Osteocyte (in vitro differentiated cells): ENCODE data around the gene MATN1. TPM values are rescaled to one million over a fixed set of nuclear protein-coding genes. Genes with fewer than 3 reads are reported as not detected.

Experiments used
- DNase-seq: peaks from one replicate; pipeline ENCODE4 v3.0.0; 2021; ENCODE audit warnings: mixed read lengths; ENCODE audit not compliant: unreplicated experiment; ENCODE audit errors: extremely low spot score
- H3K27ac Mint-ChIP-seq: one replicate; pipeline ENCODE4 v1.8.0; 2021; ENCODE audit warnings: mild to moderate bottlenecking, mixed read lengths; ENCODE audit not compliant: unreplicated experiment
- H3K27me3 Mint-ChIP-seq: one replicate; pipeline ENCODE4 v1.8.0; 2021; ENCODE audit warnings: mixed read lengths; ENCODE audit not compliant: unreplicated experiment
- H3K36me3 Mint-ChIP-seq: one replicate; pipeline ENCODE4 v1.8.0; 2021; ENCODE audit warnings: mixed read lengths; ENCODE audit not compliant: unreplicated experiment
- H3K4me1 Mint-ChIP-seq: one replicate; pipeline ENCODE4 v1.8.0; 2021; ENCODE audit warnings: mixed read lengths; ENCODE audit not compliant: unreplicated experiment
- H3K4me3 Mint-ChIP-seq: one replicate; pipeline ENCODE4 v1.8.0; 2021; ENCODE audit warnings: mild to moderate bottlenecking, moderate library complexity, mixed read lengths; ENCODE audit not compliant: unreplicated experiment
- H3K9me3 Mint-ChIP-seq: one replicate; pipeline ENCODE4 v1.8.0; 2021; ENCODE audit warnings: mixed read lengths; ENCODE audit not compliant: unreplicated experiment
- total RNA-seq: library from RNA; stranded (reverse); gene quantifications from 2 replicates; pipeline ENCODE4 v1.2.1, GENCODE V29; 2021
- TF ChIP-seq, protein P1 (sequence below): fragments of 200-600 bp; sonication (generic); IDR thresholded peaks from 2 replicates; pipeline ENCODE4 v1.5.0; 2021; ENCODE audit warnings: antibody characterized with exemption, mild to moderate bottlenecking, moderate library complexity

MATN1 gene
- total RNA-seq, 1 donor from 2014 or later, result 0.99 TPM

DNA sequence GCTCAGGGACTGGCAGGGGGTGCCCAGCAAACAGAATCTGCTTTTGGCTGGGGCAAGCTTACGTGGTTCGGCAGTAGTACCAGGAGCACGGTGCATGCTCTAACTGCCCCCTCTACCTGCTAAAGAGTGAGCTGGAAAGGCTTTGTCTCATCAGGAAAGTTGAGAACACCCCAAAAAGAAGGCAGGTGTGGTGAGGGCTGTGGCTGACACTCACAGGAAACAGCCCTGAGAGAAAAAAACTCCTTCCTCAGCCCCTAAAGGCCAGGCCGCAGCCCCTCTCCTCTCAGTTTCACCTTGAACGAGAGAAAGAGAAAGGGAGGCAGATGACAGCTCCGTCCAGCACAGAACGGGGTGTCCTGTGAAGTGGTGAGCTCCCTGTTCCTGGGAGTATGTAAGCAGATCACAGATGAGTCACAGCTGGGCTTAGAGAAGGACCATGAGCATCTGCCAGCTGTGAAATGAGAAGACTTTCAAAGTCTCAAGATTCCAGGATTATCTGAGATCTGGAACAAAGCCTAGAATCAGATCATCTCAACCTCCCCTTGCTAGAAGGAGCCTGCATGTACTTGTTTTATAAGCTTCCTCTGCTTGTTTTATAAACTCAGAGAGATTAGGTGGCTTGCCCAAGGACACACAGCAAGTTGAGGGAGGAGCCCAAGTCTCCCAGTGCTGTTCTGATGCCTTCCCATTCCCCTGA, 20.8 kb upstream of the MATN1 start:
- TF ChIP-seq, protein P1, sequence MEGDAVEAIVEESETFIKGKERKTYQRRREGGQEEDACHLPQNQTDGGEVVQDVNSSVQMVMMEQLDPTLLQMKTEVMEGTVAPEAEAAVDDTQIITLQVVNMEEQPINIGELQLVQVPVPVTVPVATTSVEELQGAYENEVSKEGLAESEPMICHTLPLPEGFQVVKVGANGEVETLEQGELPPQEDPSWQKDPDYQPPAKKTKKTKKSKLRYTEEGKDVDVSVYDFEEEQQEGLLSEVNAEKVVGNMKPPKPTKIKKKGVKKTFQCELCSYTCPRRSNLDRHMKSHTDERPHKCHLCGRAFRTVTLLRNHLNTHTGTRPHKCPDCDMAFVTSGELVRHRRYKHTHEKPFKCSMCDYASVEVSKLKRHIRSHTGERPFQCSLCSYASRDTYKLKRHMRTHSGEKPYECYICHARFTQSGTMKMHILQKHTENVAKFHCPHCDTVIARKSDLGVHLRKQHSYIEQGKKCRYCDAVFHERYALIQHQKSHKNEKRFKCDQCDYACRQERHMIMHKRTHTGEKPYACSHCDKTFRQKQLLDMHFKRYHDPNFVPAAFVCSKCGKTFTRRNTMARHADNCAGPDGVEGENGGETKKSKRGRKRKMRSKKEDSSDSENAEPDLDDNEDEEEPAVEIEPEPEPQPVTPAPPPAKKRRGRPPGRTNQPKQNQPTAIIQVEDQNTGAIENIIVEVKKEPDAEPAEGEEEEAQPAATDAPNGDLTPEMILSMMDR, result no peak
- Mint-ChIP-seq H3K27me3 (peaks cover 7% of the 10 kb centered on the region), H3K9me3 (no peaks in the 10 kb centered on the region), H3K4me3 (no peak overlapping the region), H3K27ac (no peak overlapping the region), H3K36me3 (no peaks in the 10 kb centered on the region), H3K4me1 (no peaks in the 10 kb centered on the region)
- no peak for DNase-seq

- Mint-ChIP-seq H3K4me1 (no peaks in the 10 kb centered on the region), H3K27ac (no peak overlapping the region), H3K4me3 (no peak overlapping the region), H3K27me3 (peaks cover 8% of the 10 kb centered on the region), H3K9me3 (no peaks in the 10 kb centered on the region), H3K36me3 (no peaks in the 10 kb centered on the region)
- no peak for DNase-seq
- TF ChIP-seq, protein P1, result no peak
These were observed 20.2 kb upstream of the MATN1 start for GRCh38 chr1:30743584-30744059.

DNA sequence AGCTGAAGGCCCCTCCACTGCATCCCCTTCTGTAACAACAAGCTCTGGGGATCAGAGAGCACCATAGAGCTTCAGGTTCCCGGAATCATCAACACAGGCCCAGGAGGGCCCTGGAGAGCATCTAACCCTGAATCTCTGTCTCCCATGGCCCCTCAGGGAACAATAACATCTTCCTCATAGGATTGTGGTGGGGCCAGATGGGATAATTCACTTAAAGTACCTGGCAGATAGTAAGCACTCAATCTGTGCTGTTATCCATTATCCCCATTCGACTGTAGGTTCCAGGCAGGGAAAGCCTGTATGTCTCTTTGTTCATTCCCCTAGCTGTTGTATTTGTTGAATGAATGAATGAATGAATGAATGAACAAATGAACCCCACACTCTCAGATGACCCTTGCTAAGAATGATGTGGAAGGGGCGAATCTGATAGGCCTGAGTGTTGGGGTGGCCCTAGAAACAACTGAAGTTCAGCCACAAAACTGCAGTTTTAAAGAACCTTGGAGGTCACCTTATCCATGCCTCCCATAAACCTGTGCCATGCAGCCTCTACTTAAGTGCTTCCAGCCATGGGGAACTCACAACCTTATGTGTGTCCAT, 19.7 kb upstream of the MATN1 start:
- Mint-ChIP-seq H3K27ac (no peak overlapping the region), H3K4me1 (no peaks in the 10 kb centered on the region), H3K36me3 (no peaks in the 10 kb centered on the region), H3K27me3 (peaks cover 9% of the 10 kb centered on the region), H3K4me3 (no peak overlapping the region), H3K9me3 (peaks cover 3% of the 10 kb centered on the region)
- no peak for DNase-seq
- TF ChIP-seq, protein P1, result no peak

GRCh38 chr1:30742300-30742962, 19.0 kb upstream of the MATN1 start:
- Mint-ChIP-seq H3K27ac (no peak overlapping the region), H3K4me1 (no peaks in the 10 kb centered on the region), H3K36me3 (no peaks in the 10 kb centered on the region), H3K27me3 (peaks cover 9% of the 10 kb centered on the region), H3K4me3 (no peak overlapping the region), H3K9me3 (peaks cover 4% of the 10 kb centered on the region)
- DNase-seq, result no peak
- TF ChIP-seq, protein P1, result no peak
